GM23248 (cell line): Measurements from ENCODE around the gene CACNA1I. TPM values are rescaled to one million over a fixed set of nuclear protein-coding genes. Genes with fewer than 3 reads are reported as not detected.

ENCODE experiments used
- DNase-seq: peaks from one replicate; pipeline ENCODE4 v3.0.0-alpha.2; 2015
- H2AFZ ChIP-seq: fragments of 200-600 bp; sonication (generic); 2 replicates; pipeline ENCODE4 v1.6.1; 2016; ENCODE audit warnings: antibody characterized with exemption
- H3F3A ChIP-seq: fragments of 200-600 bp; sonication (generic); 2 replicates; pipeline ENCODE4 v1.6.1; 2016; ENCODE audit warnings: mild to moderate bottlenecking, antibody characterized with exemption, mixed run types; ENCODE audit not compliant: insufficient read depth
- H3K27ac ChIP-seq: fragments of 200-600 bp; sonication (generic); 2 replicates; pipeline ENCODE4 v1.5.1; 2016; ENCODE audit warnings: mild to moderate bottlenecking
- H3K27me3 ChIP-seq: fragments of 200-600 bp; sonication (generic); replicated peaks from 2 replicates; pipeline ENCODE4 v1.6.1; 2016; ENCODE audit warnings: mild to moderate bottlenecking; ENCODE audit not compliant: insufficient read depth
- H3K36me3 ChIP-seq: fragments of 200-600 bp; sonication (generic); 2 replicates; pipeline ENCODE4 v1.6.1; 2016; ENCODE audit warnings: low read depth, mild to moderate bottlenecking
- H3K4me1 ChIP-seq: fragments of 200-600 bp; sonication (generic); 2 replicates; pipeline ENCODE4 v1.6.1; 2016; ENCODE audit warnings: mild to moderate bottlenecking; ENCODE audit not compliant: insufficient read depth
- H3K4me2 ChIP-seq: fragments of 200-600 bp; sonication (generic); one replicate; pipeline ENCODE4 v1.6.1; 2016; ENCODE audit warnings: mild to moderate bottlenecking; ENCODE audit not compliant: unreplicated experiment
- H3K4me3 ChIP-seq: fragments of 200-600 bp; sonication (generic); 2 replicates; pipeline ENCODE4 v1.5.1; 2016; ENCODE audit warnings: mild to moderate bottlenecking
- H3K79me2 ChIP-seq: fragments of 200-600 bp; sonication (generic); 2 replicates; pipeline ENCODE4 v1.6.1; 2016; ENCODE audit warnings: mild to moderate bottlenecking; ENCODE audit not compliant: insufficient read depth
- H3K9ac ChIP-seq: fragments of 200-600 bp; sonication (generic); 2 replicates; pipeline ENCODE4 v1.6.1; 2016; ENCODE audit warnings: mild to moderate bottlenecking
- H3K9me2 ChIP-seq: fragments of 200-600 bp; sonication (generic); 2 replicates; pipeline ENCODE4 v1.6.1; 2016; ENCODE audit warnings: mixed run types, mild to moderate bottlenecking, moderate library complexity; ENCODE audit not compliant: insufficient read depth
- H3K9me3 ChIP-seq: fragments of 200-600 bp; sonication (generic); one replicate; pipeline ENCODE4 v1.6.1; 2017; ENCODE audit warnings: low read depth
- H4K20me1 ChIP-seq: fragments of 200-600 bp; sonication (generic); 2 replicates; pipeline ENCODE4 v1.6.0; 2016; ENCODE audit not compliant: insufficient read depth
- EZH2 ChIP-seq: fragments of 200-600 bp; sonication (generic); IDR thresholded peaks from 2 replicates; pipeline ENCODE4 v1.6.1; 2018; ENCODE audit warnings: antibody characterized with exemption, mild to moderate bottlenecking; ENCODE audit not compliant: insufficient read depth, poor library complexity, severe bottlenecking
- EZH2phosphoT487 ChIP-seq: fragments of 200-600 bp; sonication (generic); IDR thresholded peaks from 2 replicates; pipeline ENCODE4 v1.6.1; 2018; ENCODE audit warnings: antibody characterized with exemption, moderate library complexity, mild to moderate bottlenecking, low read depth; ENCODE audit not compliant: insufficient read depth
- WGBS, 2 experiments: methylation state at CpG; one replicate each; pipeline ENCODE4 v1.1.6; 2015 to 2017; ENCODE audit warnings: low lambda C conversion rate in 2 of 2, low coverage in 1 of 2; ENCODE audit errors: missing lambda C conversion rate in 2 of 2; 5-methylcytosine and 5-hydroxymethylcytosine counted together
- in situ Hi-C: fragments of 300-500 bp; cut with MboI; formaldehyde crosslinking; loops from 2 replicates; pipeline ENCODE4 v1.15.0; 2020
- polyA plus RNA-seq: library from polyadenylated mRNA; unstranded; fragments of >200 nt; fragmentation: Nextera tagmentation; extraction: Ambion mirVana; gene quantifications from 2 replicates; pipeline ENCODE4 v1.2.1, GENCODE V29; 2016
- total RNA-seq: library from RNA; depleted of rRNA; stranded (reverse); fragments of >200 nt; shearing (Covaris generic); gene quantifications from 2 replicates; pipeline ENCODE4 v1.2.3, GENCODE V29; 2014

The CACNA1I gene
- total and polyA plus RNA-seq, 2 experiments from 2014 or later = not detected

GRCh38 chr22:39725351-39726035, 154.9 kb downstream of the CACNA1I start:
- H3K9ac ChIP-seq = no peak overlapping the region
- H3K4me2 ChIP-seq = no peak overlapping the region
- H3K79me2 ChIP-seq = no peaks in the 10 kb centered on the region
- H3K27me3 ChIP-seq = peaks cover 27% of the 10 kb centered on the region; the same call in 1 of the 2 replicates
- H3F3A ChIP-seq = no peaks in the 10 kb centered on the region
- in situ Hi-C loops = no loop called here
- no peaks in the 10 kb centered on the region for H3K9me3 ChIP-seq
- H3K27ac ChIP-seq = no peak overlapping the region
- H2AFZ ChIP-seq = no peak overlapping the region
- H3K9me2 ChIP-seq = no peaks in the 10 kb centered on the region
- H3K4me3 ChIP-seq = no peak overlapping the region
- WGBS, 2 experiments = 52 to 56% methylated on average over 9 of the region's 9 CpGs
- H4K20me1 ChIP-seq = no peaks in the 10 kb centered on the region
- no peaks in the 10 kb centered on the region for H3K4me1 ChIP-seq
- TF ChIP-seq EZH2 = no peak
- no peak for TF ChIP-seq EZH2phosphoT487
- no peaks in the 10 kb centered on the region for H3K36me3 ChIP-seq
- no peak for DNase-seq

- in situ Hi-C loops = no loop called here
- Histone ChIP-seq H3K27me3 (peaks cover 17% of the 10 kb centered on the region; the same call in 1 of the 2 replicates), H3K9ac (no peak overlapping the region), H2AFZ (no peak overlapping the region), H3K9me2 (no peaks in the 10 kb centered on the region), H3K4me1 (no peaks in the 10 kb centered on the region), H3K4me3 (no peak overlapping the region), H4K20me1 (no peaks in the 10 kb centered on the region), H3K4me2 (no peak overlapping the region), H3K9me3 (no peaks in the 10 kb centered on the region), H3K27ac (no peak overlapping the region), H3K36me3 (no peaks in the 10 kb centered on the region), H3K79me2 (no peaks in the 10 kb centered on the region), H3F3A (no peaks in the 10 kb centered on the region)
- 43 to 51% methylated on average over 15 of the region's 15 CpGs for WGBS, 2 experiments
- no peak for DNase-seq
- TF ChIP-seq EZH2phosphoT487 (no peak), EZH2 (no peak)
Observed at GRCh38 chr22:39727541-39727940, 157.0 kb downstream of the CACNA1I start.

- Histone ChIP-seq H2AFZ (no peak overlapping the region), H3K4me3 (no peak overlapping the region), H3K4me1 (no peaks in the 10 kb centered on the region), H3K9ac (no peak overlapping the region), H3K9me3 (no peaks in the 10 kb centered on the region), H3K9me2 (no peaks in the 10 kb centered on the region), H4K20me1 (no peaks in the 10 kb centered on the region), H3K4me2 (no peak overlapping the region), H3K79me2 (no peaks in the 10 kb centered on the region), H3K27me3 (peaks cover 17% of the 10 kb centered on the region; the same call in 1 of the 2 replicates), H3F3A (no peaks in the 10 kb centered on the region), H3K36me3 (no peaks in the 10 kb centered on the region), H3K27ac (no peak overlapping the region)
- in situ Hi-C loops = no loop called here
- TF ChIP-seq EZH2 (no peak), EZH2phosphoT487 (no peak)
- 48 to 51% methylated on average over 12 of the region's 12 CpGs for WGBS, 2 experiments
- no peak for DNase-seq
Observed at GRCh38 chr22:39728236-39728860, 157.8 kb downstream of the CACNA1I start.

GRCh38 chr22:39729141-39729934, 158.8 kb downstream of the CACNA1I start:
- in situ Hi-C loops = no loop called here
- Histone ChIP-seq H3K4me2 (no peak overlapping the region), H3K4me3 (no peak overlapping the region), H3K9me2 (no peaks in the 10 kb centered on the region), H2AFZ (no peak overlapping the region), H3K27ac (no peak overlapping the region), H3K9ac (no peak overlapping the region), H3F3A (no peaks in the 10 kb centered on the region), H3K4me1 (no peaks in the 10 kb centered on the region), H3K9me3 (no peaks in the 10 kb centered on the region), H3K27me3 (peaks cover 17% of the 10 kb centered on the region; the same call in 1 of the 2 replicates), H3K36me3 (no peaks in the 10 kb centered on the region), H3K79me2 (no peaks in the 10 kb centered on the region), H4K20me1 (no peaks in the 10 kb centered on the region)
- 45 to 46% methylated on average over 13 of the region's 13 CpGs for WGBS, 2 experiments
- DNase-seq = no peak
- TF ChIP-seq EZH2 (no peak), EZH2phosphoT487 (no peak)
